ENCODE results near the gene CAMK2G.

Gene CAMK2G

DNA sequence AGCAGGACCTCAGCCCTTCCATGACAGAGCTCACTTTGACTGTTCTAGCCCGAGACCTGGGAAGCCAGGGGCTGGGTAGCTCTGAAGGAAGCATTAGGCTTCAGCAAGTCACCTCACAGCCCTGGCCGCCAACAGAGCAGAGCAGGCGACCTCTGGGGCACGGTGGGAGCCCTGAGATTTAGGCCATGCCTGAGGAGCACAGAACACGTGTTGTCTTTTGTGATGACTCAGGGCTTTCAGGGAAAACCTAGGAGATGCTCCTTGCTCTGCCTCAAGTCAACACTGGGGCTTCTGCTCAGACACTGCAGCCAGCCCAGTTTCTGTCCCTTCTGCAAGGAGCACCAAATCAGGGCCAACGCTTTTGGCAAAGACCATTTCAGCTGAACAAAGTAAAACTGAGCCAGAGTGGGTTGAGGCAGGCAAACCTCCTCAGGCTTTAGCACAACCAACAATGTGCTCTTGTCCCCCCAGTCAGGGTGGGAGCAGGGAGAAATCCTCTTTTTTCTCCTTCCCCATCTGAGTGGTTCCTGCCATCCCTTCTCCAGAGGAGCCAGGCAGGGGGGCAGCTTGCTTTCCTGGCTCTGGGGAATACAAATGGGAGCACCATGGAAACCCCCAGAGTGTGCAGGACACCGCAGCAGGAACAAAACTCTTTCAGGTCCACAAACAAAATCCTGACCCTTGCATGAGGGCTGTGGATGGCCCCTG, 14.4 kb downstream of the CAMK2G start:
- no peak for DNase-seq

- no peak for DNase-seq
Observed at GRCh38 chr10:73859428-73859783, 14.9 kb downstream of the CAMK2G start.

DNA sequence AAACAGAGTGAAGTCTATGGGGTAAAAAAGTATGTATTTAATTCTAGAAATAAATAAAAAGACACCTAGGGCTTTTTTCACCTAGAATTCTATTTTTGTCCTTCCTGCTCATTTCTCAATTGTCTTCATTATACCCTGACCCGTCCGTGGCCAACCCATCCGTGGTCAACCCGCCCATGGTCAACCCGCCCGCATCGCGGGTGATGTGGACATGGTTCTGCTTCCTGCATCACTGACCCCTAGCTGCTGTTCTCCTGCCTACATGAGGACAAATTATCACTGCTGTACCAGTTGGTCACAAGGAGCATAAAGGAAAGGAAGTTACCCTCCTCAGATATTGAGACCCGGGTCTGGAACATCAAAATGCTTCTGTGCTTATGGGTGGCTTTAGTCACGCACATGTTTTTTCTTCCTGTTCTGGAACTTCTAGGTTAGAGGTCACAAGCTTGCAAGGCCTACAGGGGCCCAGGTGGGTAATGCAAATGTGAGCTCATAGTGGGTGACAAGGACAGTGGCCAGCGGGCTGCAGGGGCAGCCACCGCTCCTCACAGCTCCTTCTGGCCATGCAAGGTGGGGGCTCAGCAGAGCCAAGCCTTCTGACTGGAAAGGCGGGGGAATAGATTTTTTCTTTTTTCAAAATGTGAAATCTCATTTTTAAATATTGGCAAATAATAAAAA, 15.5 kb downstream of the CAMK2G start:
- no peak for DNase-seq

DNA sequence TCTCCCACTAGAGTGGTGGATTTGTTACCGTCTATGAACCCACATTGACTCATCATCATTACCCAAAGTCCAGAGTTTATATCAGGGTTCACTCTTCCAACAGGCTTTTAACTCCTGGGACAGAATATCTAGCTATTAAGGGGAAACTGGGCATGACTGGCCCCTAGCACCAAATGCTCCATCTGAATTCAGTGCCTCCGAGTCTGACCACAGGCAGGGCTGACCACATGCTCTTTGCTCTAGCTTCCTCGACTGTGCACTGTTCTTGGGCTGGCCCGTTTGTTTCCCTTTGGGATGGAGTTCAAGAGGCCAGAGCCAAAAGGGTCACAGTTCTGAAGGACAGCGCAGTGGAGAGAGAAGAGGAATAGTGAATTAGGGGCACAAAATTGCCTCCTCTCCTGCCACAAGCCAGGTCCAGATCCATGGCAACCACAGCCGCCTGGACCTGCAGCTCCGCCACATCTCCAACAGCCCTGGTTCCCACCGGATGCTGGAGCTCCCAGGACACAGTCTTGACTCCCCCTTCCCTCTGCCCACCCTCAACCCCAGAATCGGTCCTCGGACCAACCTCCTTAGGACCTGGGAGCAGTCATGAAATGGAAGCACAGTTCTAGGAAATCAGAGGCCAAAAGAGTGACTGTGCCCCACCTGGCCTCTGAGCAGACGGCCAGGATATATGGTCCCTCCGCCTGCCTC, 16.2 kb downstream of the CAMK2G start:
- no peak for DNase-seq

- DNase-seq, result no peak
Observed at GRCh38 chr10:73857446-73857845, 16.9 kb downstream of the CAMK2G start.

- DNase-seq, result no peak
Observed at GRCh38 chr10:73856261-73856660, 18.1 kb downstream of the CAMK2G start.

- DNase-seq, result no peak
Observed at GRCh38 chr10:73855413-73855812, 18.9 kb downstream of the CAMK2G start.

DNA sequence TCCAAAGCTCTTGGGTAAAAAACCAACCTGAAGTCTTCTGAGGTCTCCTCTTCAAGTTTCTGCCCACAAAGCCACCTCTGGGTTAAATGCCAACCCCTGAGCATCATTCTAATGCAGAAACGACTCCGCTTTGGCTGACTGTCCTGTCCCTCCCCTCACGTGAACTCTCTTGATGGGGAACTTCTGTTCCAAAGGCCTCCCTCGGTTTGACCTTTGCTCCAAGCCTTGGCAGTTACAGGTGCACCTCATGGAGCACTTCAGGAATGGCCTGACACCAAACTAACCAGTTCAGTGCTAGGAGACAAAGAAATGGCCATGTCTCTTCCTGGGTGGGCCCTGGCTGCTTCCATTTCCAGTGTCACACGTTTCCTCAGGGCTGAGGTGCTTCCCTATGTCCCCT, 20.0 kb downstream of the CAMK2G start:
- no peak for DNase-seq

DNA sequence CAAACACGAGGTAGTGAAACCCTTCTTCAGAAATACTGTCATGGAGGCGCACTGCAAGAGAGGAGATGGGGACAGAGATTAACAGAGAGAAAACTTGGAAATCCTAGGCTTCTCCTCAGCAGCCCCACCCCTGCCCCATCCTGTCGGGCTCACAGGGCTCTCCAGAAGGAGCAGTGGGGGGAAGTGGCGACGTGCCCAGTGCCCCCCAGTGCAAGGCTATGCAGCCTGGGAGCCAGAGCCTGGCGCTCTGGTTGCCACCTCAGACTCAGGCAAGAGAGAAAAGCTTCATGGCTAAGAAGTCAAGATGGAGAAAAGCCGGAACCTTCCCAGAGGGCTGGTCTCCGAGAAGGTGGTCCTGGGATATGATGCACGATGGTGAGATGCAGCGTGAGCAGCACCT, 21.2 kb downstream of the CAMK2G start:
- no peak for DNase-seq

DNA sequence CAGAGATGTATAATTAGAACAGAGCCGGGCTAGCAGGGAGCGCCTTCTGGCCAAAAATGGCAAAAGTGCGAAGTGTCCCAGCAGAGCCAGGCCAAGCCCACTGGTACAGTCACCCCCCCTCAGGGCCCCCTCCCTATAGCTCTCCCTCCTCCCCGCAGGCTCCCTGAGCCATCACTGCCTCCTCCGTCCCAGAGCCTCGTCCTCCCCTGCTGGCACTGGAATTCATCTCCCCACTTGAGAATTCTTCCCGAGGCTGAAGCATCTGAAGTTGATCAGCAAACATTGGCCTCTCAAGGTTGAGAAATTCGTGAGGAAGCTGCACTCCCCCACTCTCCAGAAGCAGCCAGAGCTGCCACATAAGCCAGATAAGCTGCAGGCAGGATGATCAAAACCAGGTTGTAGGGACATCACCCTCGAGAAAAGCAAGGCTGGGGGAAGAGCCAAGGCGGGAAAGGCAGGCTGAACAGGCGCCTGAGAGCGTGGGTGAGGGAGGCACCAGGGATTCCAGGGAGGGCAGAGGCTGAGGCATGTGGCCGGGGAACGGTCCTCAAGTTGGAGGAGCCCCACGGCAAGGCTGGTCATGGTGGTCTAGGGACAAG, 23.4 kb downstream of the CAMK2G start:
- no peak for DNase-seq

GRCh38 chr10:73850211-73850610, 24.1 kb downstream of the CAMK2G start:
- no peak for DNase-seq

GRCh38 chr10:73848821-73849489, 25.4 kb downstream of the CAMK2G start:
- peak; percentile 71 for DNase-seq

DNA sequence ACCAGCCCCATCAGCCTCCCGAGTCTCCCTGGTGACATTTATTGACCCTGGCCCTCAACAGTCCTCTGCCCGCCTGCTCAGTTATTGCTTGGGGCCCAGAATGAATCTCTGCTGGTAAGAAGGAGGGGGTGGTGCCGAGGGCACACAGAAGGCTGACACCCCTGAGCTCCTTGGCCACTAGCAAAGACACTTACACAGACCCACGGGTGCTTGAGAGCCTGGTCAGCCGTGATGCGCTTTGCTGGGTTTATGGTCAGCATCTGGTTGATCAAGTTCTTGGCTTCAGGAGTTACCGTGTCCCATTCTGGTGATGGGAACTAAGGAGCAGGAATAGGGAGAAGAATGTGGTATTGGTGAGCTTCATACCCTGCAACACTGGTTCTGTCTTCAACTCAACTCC, 27.3 kb downstream of the CAMK2G start:
- no peak for DNase-seq

- DNase-seq, result no peak
Observed at GRCh38 chr10:73843261-73843660, 31.1 kb downstream of the CAMK2G start.

- no peak for DNase-seq
Observed at GRCh38 chr10:73842349-73842748, 32.0 kb downstream of the CAMK2G start.

GRCh38 chr10:73841526-73842285, 32.6 kb downstream of the CAMK2G start:
- DNase-seq, result no peak

DNA sequence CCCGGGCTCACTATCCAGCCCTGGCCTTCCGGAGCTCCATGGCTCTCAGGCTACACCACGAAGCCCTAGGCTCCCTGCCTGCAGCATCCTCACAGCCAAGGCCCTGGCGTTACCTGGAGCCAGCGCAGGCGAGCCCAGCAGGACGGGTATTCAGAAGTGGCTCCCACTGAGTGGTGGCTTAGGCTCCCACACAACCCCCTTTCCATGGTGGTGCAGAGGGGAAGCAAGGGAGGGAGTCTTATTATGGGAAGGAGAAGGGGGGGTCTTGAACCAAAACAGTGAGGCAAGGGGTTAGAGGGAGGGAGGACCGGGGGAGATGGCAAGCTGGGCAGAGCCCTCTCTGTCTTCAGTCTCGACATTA, 33.3 kb downstream of the CAMK2G start:
- no peak for DNase-seq

GRCh38 chr10:73840403-73841060, 33.8 kb downstream of the CAMK2G start:
- no peak for DNase-seq

- no peak for DNase-seq
Observed at GRCh38 chr10:73840056-73840402, 34.3 kb downstream of the CAMK2G start.

- no peak for DNase-seq
Observed at GRCh38 chr10:73839276-73839966, 34.9 kb downstream of the CAMK2G start.

GRCh38 chr10:73838827-73839226, 35.5 kb downstream of the CAMK2G start:
- no peak for DNase-seq

All from NCI-H1436 (cell line).